Left renal pelvis (tissue), 4 donors: Measurements from ENCODE around the gene RNF149. TPM values are rescaled to one million over a fixed set of nuclear protein-coding genes. Genes with fewer than 3 reads are reported as not detected.
"Not testable (repeated sequence)": the region's sequence is repeated elsewhere in the genome, so short reads cannot be mapped to it uniquely, and the experiment has no call there.

Experiments
- DNase-seq, 4 donors: peaks; one replicate each; pipeline ENCODE4 v3.0.0-alpha.2; 2013; ENCODE audit warnings: low read depth in 4 of 4, low spot score in 3 of 4
- polyA plus RNA-seq, 4 donors: library from polyadenylated mRNA; unstranded; fragments of 120-200 nt; gene quantifications; one replicate each; pipeline ENCODE4 v1.2.1, GENCODE V29; 2013; ENCODE audit not compliant: insufficient read length in 4 of 4

RNF149 gene, protein sequence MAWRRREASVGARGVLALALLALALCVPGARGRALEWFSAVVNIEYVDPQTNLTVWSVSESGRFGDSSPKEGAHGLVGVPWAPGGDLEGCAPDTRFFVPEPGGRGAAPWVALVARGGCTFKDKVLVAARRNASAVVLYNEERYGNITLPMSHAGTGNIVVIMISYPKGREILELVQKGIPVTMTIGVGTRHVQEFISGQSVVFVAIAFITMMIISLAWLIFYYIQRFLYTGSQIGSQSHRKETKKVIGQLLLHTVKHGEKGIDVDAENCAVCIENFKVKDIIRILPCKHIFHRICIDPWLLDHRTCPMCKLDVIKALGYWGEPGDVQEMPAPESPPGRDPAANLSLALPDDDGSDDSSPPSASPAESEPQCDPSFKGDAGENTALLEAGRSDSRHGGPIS
- 10 to 100 TPM; 37.0 to 64.6 (median 43.7) TPM for polyA plus RNA-seq

DNA sequence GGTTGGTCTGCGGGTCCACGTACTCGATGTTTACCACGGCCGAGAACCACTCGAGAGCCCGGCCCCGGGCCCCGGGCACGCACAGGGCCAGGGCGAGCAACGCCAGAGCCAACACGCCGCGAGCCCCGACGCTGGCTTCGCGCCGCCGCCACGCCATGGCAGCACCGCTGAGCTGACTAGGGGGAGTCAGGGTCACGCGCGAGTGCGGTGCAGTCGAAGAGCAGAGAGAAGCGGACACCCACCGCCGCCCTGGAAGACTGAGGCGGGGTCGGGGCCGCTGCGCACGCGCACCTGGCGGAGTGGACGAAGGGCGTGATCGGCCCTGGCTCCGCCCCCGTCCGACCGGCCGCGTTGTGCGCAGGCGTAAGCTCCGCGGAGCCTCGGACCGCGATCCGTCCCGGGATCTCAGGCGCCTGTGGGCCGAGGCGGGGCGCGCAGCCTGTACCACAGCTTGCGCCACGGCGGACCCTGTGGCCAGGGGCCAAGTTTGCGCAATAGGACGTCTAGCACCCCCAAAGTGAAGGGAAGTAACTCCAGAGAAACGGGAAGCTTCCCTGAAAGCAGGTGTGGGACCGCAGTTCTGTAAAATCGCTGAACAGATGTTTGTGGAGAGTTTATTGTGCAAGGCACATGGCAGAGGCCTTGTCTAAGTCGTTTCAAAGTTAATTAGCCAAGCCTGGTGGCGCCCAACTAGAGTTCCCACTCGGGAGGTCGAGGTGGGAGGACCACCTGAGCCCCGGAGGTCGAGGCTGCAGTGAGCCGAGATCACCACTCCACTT, at the start of gene RNF149:
Gene RNF149, minus strand, starts transcription at position 270 of the 779 bp plus-strand sequence. Its CDS starts 113 bp downstream, at position 157.
- DNase-seq = peak; percentile 81 to 86 (median 84)

GRCh38 chr2:101357376-101357775, 48.9 kb upstream of the RNF149 start:
- DNase-seq = no peak

DNA sequence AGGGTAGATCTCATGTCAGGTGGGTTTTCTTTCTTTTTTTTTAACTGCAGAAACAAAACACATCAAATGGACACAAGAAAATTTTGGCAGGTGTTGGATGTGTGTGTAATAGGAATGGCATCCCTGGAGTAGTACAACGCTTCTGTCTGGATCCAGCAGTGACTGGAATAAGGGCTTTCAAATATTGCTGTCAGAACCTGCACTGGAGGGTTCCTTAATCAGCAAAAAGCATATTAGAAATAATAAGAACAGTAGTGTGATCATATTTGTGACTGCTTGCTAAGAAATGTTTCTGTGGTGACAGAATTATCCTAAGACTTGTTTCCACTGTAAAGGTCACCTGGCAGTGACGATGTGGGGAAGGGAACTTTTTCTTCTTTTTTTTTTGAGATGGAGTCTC, 48.0 kb upstream of the RNF149 start:
- DNase-seq = no peak

DNA sequence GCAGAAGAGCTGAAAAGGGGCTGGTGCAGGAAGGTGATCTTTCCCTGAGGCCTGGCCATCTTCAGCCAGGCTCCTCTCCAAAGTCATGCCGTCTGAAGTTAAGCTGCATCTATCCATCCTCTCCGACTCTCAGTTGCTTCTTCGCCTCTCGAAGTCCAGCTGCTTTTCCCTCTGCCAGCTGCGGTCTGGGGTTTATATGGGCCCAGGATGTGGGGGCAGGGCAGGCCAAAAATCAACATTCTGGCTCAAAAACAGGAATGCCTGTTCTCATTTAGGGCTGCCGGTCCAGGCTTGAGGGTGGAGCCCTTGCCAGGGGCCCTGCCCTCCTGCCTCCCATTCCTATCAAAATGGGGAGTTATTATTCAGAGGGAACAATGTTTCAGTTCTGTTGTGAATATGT, 47.6 kb upstream of the RNF149 start:
- DNase-seq = no peak

DNA sequence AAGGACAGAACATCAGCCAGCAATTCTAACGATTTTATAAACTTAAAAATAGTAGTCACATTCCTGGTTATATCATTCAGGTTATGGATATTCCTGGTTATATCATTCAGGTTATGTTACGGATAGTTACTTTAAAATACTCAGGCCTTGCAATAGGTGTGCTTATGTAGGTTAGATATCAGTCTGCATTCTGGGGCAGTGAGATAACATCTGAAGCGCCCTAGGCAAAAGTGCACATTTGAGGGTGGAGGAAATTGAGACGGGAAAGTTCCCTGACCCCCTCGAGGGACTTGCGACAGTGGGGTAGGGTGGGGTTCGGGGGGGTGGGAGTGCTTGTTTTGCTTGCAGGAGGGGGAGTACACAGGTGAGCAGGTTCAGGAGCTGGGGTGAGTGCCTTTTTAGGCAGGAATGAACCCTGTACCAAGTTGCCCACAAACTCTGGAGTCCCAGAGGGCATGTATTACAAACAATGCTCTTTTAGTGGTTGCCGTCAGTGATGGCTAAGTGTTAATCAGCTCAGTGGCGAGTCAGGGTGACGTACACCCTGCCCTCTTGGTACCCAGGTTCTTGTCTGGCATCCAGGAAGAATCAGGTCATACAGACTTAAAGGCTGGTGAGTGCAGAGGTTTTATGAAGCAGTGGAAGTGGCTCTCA, 47.0 kb upstream of the RNF149 start:
- DNase-seq = no peak

DNA sequence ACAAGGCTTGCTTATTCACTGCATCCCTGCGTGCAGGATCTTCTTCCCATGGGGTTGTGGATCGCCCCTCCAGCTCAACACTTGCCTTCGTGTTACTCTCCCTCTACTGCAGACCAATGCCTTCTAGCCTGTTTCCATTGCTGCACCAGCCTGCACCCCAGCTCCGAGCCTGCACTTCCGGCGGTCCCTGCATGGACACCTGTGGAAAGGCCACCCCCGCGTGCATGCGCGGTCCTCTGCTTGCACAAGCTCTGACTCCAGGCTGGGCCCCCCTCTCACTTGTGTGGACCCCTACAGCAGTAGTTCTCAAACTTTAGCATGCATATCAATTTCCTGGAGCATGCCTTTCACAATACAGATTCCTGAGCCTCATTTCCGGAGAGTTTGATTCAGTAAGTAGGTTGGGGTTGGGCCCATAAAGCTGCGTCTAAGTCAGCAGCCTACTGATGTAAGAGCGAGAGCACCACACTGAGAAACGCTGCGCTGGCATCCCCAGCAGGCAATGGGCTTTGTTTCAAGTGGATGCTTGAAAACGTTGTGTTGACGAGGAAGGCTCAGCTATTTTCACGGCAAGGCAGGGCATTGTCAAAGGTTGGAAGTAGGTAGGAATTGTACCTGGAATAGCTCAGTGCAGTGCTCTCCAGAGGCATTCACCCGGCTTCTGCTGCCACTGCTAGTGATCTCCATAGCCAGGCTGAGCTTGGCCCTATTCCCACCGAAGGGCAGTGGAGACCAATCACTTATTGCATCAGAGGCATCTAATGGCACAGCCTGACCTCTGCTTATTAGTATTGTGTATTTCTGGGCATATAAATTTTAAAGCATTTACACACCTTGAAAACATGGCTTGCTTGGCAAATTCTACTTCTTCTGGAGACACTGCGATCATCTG, 46.2 kb upstream of the RNF149 start:
- no peak for DNase-seq

DNA sequence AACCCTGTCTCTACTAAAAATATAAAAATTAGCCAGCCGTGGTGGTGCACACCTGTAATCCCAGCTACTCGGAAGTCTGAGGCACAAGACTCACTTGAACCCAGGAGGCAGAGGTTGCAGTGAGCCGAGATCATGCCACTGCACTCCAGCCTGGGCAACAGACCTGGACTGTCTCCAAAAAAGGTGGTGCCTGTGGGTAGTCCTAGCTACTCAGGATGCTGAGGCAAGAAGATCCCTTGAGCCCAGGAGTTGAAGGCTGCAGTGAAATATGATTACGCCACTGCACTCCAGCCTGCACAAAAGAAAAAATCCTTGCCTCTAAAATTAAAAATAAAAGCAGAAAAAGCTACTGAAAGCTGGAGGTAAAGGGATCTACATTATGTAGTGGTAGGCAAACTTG, 44.1 kb upstream of the RNF149 start:
- DNase-seq = not testable (repeated sequence)

DNA sequence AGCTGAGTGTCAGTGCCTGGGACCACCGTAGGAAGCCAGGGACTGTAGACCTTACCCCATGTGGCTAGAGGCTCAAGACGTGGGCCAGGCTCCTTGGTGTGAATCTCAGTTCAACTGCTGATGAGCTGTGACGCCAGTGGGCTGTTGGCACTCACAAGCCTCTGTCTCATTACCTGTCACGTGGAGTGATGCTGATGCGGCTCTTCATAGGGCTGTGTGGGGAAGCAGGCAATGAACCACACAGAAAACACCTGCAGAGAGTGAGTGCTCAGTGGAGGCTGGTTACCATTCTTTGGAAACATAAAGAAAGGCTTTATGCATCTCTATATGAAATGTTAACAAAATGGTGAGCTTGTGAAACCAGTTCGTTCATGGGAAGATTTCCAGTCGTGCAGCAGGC, 42.7 kb upstream of the RNF149 start:
- DNase-seq = no peak

GRCh38 chr2:101349893-101350662, 41.6 kb upstream of the RNF149 start:
- no peak for DNase-seq

DNA sequence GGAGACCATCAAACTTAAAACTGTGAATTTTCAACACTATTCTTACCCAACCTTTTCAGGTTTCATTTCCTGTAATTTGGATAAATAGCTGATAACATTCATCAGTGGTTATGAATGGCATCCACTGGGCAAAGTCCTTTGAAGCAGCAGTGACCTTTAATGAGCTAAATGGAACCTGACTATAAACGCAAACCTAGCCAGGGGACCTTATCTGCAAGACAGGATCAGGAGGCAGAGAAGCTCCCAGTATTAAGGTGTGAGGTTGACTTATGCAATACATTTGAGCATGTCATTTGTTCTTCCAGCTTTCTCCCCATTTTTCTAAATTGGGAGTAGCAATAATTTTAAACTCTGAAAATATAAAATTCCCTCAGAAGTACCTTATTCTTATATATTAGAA, 40.4 kb upstream of the RNF149 start:
- DNase-seq = no peak

DNA sequence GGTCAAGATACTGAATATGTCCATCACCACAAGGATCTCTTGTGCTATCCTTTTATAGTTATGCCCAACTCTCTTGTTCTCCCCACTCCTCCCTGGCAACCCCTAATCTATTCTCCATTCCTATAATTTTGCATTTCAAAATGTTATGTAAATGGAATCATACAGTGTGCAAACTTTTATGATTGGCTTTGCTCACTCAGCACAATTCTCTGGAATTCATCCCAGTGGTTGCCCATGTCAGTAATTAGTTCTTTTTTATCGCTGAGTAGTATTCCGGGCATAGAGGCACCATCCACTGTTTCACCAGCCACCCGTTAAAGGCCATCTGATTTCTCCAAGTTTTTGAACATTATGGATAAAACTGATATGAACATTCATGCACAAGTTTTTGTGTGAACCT, 38.4 kb upstream of the RNF149 start:
- DNase-seq = no peak

DNA sequence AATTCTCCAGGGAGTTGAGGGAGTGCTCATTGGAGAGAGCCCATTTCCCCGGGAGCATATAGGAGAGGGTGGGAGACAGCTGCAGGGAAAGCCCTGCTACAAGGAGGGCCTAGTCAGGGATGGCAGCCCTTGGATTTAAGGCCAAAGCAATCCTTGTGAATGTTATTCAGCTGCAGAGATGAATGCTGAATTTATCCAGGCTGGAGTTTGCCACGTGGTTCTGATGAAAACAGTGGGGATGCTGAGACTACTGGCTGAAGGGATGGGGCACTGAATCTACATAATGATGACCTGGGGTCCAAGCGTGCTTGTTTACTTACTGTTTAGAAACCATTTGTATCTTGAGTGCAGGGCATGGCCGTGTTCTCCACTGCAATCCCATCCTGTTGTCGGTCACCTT, 35.6 kb upstream of the RNF149 start:
- no peak for DNase-seq

DNA sequence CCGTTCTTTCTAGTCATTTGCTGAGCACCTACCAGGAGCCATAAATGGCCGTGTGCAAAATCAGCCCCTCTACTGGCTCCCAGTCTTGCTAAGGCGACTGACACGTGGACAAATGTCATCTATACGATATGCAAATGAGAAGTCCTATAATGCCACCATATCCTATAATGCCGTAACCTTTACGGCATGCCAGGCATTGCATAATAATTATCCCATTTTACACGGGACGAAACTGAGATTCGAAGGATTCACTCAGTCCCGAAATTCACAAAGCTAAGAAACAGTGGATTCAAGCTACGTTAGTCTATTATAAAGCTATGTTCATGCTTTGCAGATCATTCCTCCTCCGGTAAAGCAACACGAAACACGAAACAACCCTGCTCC, 34.1 kb upstream of the RNF149 start:
- DNase-seq = no peak

- DNase-seq = no peak
Observed at GRCh38 chr2:101341901-101342624, 33.6 kb upstream of the RNF149 start.

GRCh38 chr2:101341421-101341820, 32.9 kb upstream of the RNF149 start:
- no peak for DNase-seq

DNA sequence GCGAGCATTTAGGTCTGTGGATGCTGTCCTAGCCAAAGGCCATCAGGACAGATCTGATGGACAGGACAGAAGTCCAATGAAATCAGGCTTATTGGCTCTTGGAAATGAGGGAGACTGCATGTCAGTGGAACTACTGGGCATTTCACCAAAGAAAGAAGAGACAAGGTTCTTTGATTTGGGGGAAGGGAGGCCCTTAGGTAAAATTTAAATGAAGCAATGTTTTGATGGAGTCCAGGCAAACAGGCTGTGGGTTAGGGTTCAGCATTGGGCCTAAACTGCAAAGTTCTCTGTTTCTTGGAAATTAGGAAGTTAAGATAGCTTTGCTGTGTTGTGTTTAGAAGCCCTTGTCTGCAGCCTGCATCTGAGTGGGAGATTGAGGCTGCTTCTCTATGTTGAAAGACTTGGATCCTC, 31.6 kb upstream of the RNF149 start:
- DNase-seq = no peak

DNA sequence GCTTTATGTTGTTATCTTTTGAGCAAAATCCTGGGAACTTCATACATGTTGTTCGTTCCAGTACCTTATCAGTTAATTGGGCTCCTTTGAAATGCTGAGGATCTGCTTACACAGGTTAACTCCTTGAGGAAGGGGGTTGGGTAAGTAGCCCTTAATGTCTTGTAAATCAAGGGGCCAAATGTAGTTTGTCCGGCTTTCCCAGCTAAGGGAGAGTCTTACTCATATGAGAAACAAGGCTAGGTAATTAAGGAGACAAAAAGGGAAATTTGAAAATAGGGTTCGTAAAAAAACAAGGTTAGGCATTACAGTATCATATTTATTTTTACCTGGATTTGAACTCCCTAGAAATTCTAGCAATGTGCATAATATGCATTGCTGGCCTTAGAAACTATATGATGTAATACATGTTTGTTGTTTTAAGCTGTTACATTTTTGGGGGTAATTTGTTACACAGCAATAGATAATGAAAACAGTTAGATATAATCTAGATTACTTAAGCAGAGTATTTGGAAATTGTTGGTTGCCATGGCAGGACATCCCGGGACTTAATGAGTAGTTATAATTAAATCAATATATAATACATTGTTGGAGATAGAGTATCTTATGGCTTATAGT, 30.9 kb upstream of the RNF149 start:
- DNase-seq = no peak

DNA sequence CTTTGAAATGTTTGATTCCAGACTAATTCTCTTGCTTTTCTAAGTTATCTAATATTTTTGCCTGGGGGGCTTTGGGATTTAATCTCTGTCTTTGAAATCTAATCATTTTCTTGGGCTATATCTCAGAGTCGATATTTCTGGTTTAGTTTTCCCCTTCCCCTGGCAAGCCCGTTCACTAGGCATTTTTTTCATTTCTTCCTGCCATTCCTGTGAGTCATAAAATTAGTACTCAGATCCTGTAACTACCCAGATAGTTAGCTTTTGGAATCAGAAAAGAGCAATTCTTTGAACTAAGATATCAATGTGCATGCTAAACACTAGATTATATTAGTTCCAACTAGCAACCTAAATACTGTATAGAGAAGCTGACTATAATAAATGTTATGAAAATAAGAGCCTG, 29.4 kb upstream of the RNF149 start:
- no peak for DNase-seq
